ENCODE measurements around the gene CERS6. TPM values are rescaled to one million over a fixed set of nuclear protein-coding genes. Genes with fewer than 3 reads are reported as not detected.

Gene CERS6
- total RNA-seq, 4 donors from 2014 or later, result 25.9 to 57.2 (median 35.8) TPM

GRCh38 chr2:168466834-168467565 lies 10.9 kb downstream of the CERS6 start:
- TF ChIP-seq CTCF (IDR thresholded peaks at IDR 0.05), result no peak
- ATAC-seq (ENCODE audit: low FRiP score) (no peak), DNase-seq (ENCODE audit: low spot score) (no peak)

GRCh38 chr2:168467729-168468128 lies 11.7 kb downstream of the CERS6 start:
- no peak for ATAC-seq (ENCODE audit: low FRiP score)
- no peak for DNase-seq (ENCODE audit: low spot score)
- no peak for TF ChIP-seq CTCF (IDR thresholded peaks at IDR 0.05)

- DNase-seq (ENCODE audit: low spot score) (no peak), ATAC-seq (ENCODE audit: low FRiP score) (no peak)
- no peak for TF ChIP-seq CTCF (IDR thresholded peaks at IDR 0.05)
Observed at GRCh38 chr2:168468354-168468753, 12.3 kb downstream of the CERS6 start.

- no peak for ATAC-seq (ENCODE audit: low FRiP score)
- no peak for DNase-seq (ENCODE audit: low spot score)
- TF ChIP-seq CTCF (IDR thresholded peaks at IDR 0.05), result no peak
Observed at GRCh38 chr2:168469281-168469988, 13.4 kb downstream of the CERS6 start.

GRCh38 chr2:168470320-168471162 lies 14.5 kb downstream of the CERS6 start:
- DNase-seq (ENCODE audit: low spot score), result no peak
- TF ChIP-seq CTCF (IDR thresholded peaks at IDR 0.05), result no peak
- no peak for ATAC-seq (ENCODE audit: low FRiP score)

- TF ChIP-seq CTCF (IDR thresholded peaks at IDR 0.05), result no peak
- ATAC-seq (ENCODE audit: low FRiP score) (no peak), DNase-seq (ENCODE audit: low spot score) (no peak)
Observed at GRCh38 chr2:168471163-168471475, 15.0 kb downstream of the CERS6 start.
